ENCODE results near the gene ADAD2. TPM values are rescaled to one million over a fixed set of nuclear protein-coding genes. Genes with fewer than 3 reads are reported as not detected.

The ADAD2 gene
- total RNA-seq, 4 donors from 2014 or later = 1.1 to 4.2 (median 1.9) TPM; not detected in 1

GRCh38 chr16:84178892-84179611, 11.9 kb upstream of the ADAD2 start:
- no peaks in the 10 kb centered on the region for H3K27me3 ChIP-seq
- no peak for TF ChIP-seq POLR2A (IDR thresholded peaks at IDR 0.05)
- TF ChIP-seq CTCF (IDR thresholded peaks at IDR 0.05) = no peak
- peaks cover 22 to 62% (median 31%) of the 10 kb centered on the region in 3 donors for H3K36me3 ChIP-seq
- no peak overlapping the region for H3K4me3 ChIP-seq
- H3K4me1 ChIP-seq = peaks cover 20 to 65% (median 28%) of the 10 kb centered on the region in 3 donors
- no peaks in the 10 kb centered on the region for H3K9me3 ChIP-seq
- no peak for DNase-seq
- 80% methylated on average over 1 to 3 of the region's 28 CpGs for WGBS, 2 donors
- intact Hi-C loops (cut with DNase I) = no loop called here
- H3K27ac ChIP-seq = peak overlapping the region in 1 of 4 donors; percentile 85

GRCh38 chr16:84179612-84180320, 11.2 kb upstream of the ADAD2 start:
- H3K9me3 ChIP-seq = no peaks in the 10 kb centered on the region
- TF ChIP-seq POLR2A (IDR thresholded peaks at IDR 0.05) = no peak
- no peak for TF ChIP-seq CTCF (IDR thresholded peaks at IDR 0.05)
- no peak overlapping the region for H3K27ac ChIP-seq
- H3K36me3 ChIP-seq = peaks cover 22 to 69% (median 31%) of the 10 kb centered on the region in 3 donors
- H3K4me1 ChIP-seq = peaks cover 20 to 70% (median 28%) of the 10 kb centered on the region in 3 donors
- no peak overlapping the region for H3K4me3 ChIP-seq
- H3K27me3 ChIP-seq = no peaks in the 10 kb centered on the region
- 89 to 91% methylated on average over 6 to 8 of the region's 33 CpGs for WGBS, 2 donors
- no peak for DNase-seq
- intact Hi-C loops (cut with DNase I) = loop anchor here (10.0 kb wide), 1 partner anchor 95 kb away; no protein-coding TSS in a partner anchor

GRCh38 chr16:84180519-84181140, 10.3 kb upstream of the ADAD2 start:
- WGBS, 2 donors = 78% methylated on average over 3 of the region's 21 CpGs; no CpG with 5 or more reads in 1 of the 2 donors
- DNase-seq = no peak

GRCh38 chr16:84181144-84181915, 9.6 kb upstream of the ADAD2 start:
- intact Hi-C loops (cut with DNase I) = loop anchor here (10.0 kb wide), 1 partner anchor 97 kb away; no protein-coding TSS in a partner anchor
- DNase-seq = no peak
- 88 to 100% methylated on average over 1 to 4 of the region's 41 CpGs for WGBS, 2 donors
- Histone ChIP-seq H3K27me3 (no peaks in the 10 kb centered on the region), H3K4me1 (peaks cover 27 to 70% (median 30%) of the 10 kb centered on the region in 3 donors), H3K9me3 (no peaks in the 10 kb centered on the region), H3K4me3 (no peak overlapping the region), H3K27ac (no peak overlapping the region), H3K36me3 (peaks cover 22 to 74% (median 31%) of the 10 kb centered on the region in 3 donors)
- TF ChIP-seq POLR2A (IDR thresholded peaks at IDR 0.05) = no peak
- TF ChIP-seq CTCF (IDR thresholded peaks at IDR 0.05) = no peak

More at GRCh38 chr16:84180519-84181140, 10.3 kb upstream of the ADAD2 start:
- Histone ChIP-seq H3K27me3 (no peaks in the 10 kb centered on the region), H3K27ac (no peak overlapping the region), H3K4me1 (peaks cover 27 to 70% (median 32%) of the 10 kb centered on the region in 3 donors), H3K9me3 (no peaks in the 10 kb centered on the region), H3K4me3 (no peak overlapping the region), H3K36me3 (peaks cover 22 to 74% (median 31%) of the 10 kb centered on the region in 3 donors)
- intact Hi-C loops (cut with DNase I) = loop anchor here (10.0 kb wide), 1 partner anchor 96 kb away; no protein-coding TSS in a partner anchor
- TF ChIP-seq POLR2A (IDR thresholded peaks at IDR 0.05) (no peak), CTCF (IDR thresholded peaks at IDR 0.05) (no peak)

Measured in esophagus squamous epithelium (tissue), 5 donors.